WTC11 (cell line): ENCODE results near the gene GH1. TPM values are rescaled to one million over a fixed set of nuclear protein-coding genes. Genes with fewer than 3 reads are reported as not detected.
"Not testable (repeated sequence)": the region's sequence is repeated elsewhere in the genome, so short reads cannot be mapped to it uniquely, and the experiment has no call there.

ENCODE experiments used
- ATAC-seq: fragments of 200-7000 bp; cut with Tn5 transposase; 2 replicates; pipeline ENCODE4 v1.10.0; 2021; ENCODE audit warnings: mild to moderate bottlenecking, moderate library complexity
- CTCF ChIA-PET: fragments of 300-600 bp; sonication (Branson Sonifier 250); formaldehyde crosslinking; loops from one replicate; lab custom pipeline; 2021; ENCODE audit warnings: antibody characterized with exemption; lab: Charles Lee
- POLR2A ChIA-PET: fragments of 350-600 bp; sonication (Branson Sonifier 250); formaldehyde crosslinking; loops from one replicate; lab custom pipeline; 2021; ENCODE audit warnings: antibody characterized with exemption; lab: Charles Lee
- DNase-seq: peaks from one replicate; pipeline ENCODE4 v3.0.0; 2021; ENCODE audit warnings: low spot score
- H3K27ac Mint-ChIP-seq: 2 replicates; pipeline ENCODE4 v1.8.0; 2021; ENCODE audit warnings: mixed read lengths
- H3K27me3 Mint-ChIP-seq: 2 replicates; pipeline ENCODE4 v1.8.0; 2021; ENCODE audit warnings: low read depth, mild to moderate bottlenecking, moderate library complexity, mixed read lengths
- H3K36me3 Mint-ChIP-seq: 2 replicates; pipeline ENCODE4 v1.8.0; 2021; ENCODE audit warnings: mixed read lengths
- H3K4me1 Mint-ChIP-seq: 2 replicates; pipeline ENCODE4 v1.8.0; 2022; ENCODE audit warnings: mixed read lengths
- H3K4me3 Mint-ChIP-seq: 2 replicates; pipeline ENCODE4 v1.8.0; 2021; ENCODE audit warnings: mild to moderate bottlenecking, moderate library complexity, mixed read lengths
- H3K9me3 Mint-ChIP-seq: 2 replicates; pipeline ENCODE4 v1.8.0; 2021; ENCODE audit warnings: mixed read lengths
- ATF1 ChIP-seq: sonication (generic); formaldehyde crosslinking; IDR thresholded peaks from 2 replicates; pipeline ENCODE4 v1.8.1; 2023; ENCODE audit warnings: mild to moderate bottlenecking, moderate library complexity, missing genetic modification reagents
- CREM ChIP-seq: sonication (generic); formaldehyde crosslinking; IDR thresholded peaks from 2 replicates; pipeline ENCODE4 v1.8.1; 2022; ENCODE audit warnings: mild to moderate bottlenecking, missing genetic modification reagents, moderate library complexity
- JUN ChIP-seq: sonication (generic); formaldehyde crosslinking; IDR thresholded peaks from 2 replicates; pipeline ENCODE4 v1.8.0; 2023; ENCODE audit warnings: mild to moderate bottlenecking, missing genetic modification reagents
- NR3C1 ChIP-seq: sonication (generic); formaldehyde crosslinking; conservative IDR thresholded peaks from 2 replicates; pipeline ENCODE4 v1.8.1; 2023; ENCODE audit warnings: low read depth, mild to moderate bottlenecking, missing genetic modification reagents
- TEAD4 ChIP-seq: sonication (generic); formaldehyde crosslinking; IDR thresholded peaks from 2 replicates; pipeline ENCODE4 v1.8.0; 2022; ENCODE audit warnings: mild to moderate bottlenecking, missing genetic modification reagents
- ZNF138 ChIP-seq: sonication (generic); formaldehyde crosslinking; conservative IDR thresholded peaks from 2 replicates; pipeline ENCODE4 v1.8.1; 2022; ENCODE audit warnings: mild to moderate bottlenecking, moderate library complexity, missing genetic modification reagents
- ZNF416 ChIP-seq: fragments of 250-450 bp; sonication (Bioruptor Pico); IDR thresholded peaks from 2 replicates; pipeline ENCODE4 v1.9.0; 2021; ENCODE audit warnings: mild to moderate bottlenecking, inconsistent platforms
- total RNA-seq: library from RNA; stranded (reverse); gene quantifications from 3 replicates; pipeline ENCODE4 v1.2.3, GENCODE V29; 2021
- TF ChIP-seq, protein P1 (sequence below): sonication (generic); formaldehyde crosslinking; IDR thresholded peaks from 2 replicates; pipeline ENCODE4 v1.8.1; 2022; ENCODE audit warnings: low read depth, missing genetic modification reagents, borderline replicate concordance
- TF ChIP-seq, protein P2 (sequence below): sonication (generic); formaldehyde crosslinking; IDR thresholded peaks from 2 replicates; pipeline ENCODE4 v1.8.1; 2022; ENCODE audit warnings: low read depth, mild to moderate bottlenecking, moderate library complexity, missing genetic modification reagents, borderline replicate concordance
- TF ChIP-seq, protein P3 (sequence below): sonication (generic); formaldehyde crosslinking; IDR thresholded peaks from 2 replicates; pipeline ENCODE4 v1.8.0; 2022; ENCODE audit warnings: mild to moderate bottlenecking, missing genetic modification reagents
- TF ChIP-seq, protein P4 (sequence below): sonication (generic); formaldehyde crosslinking; IDR thresholded peaks from 2 replicates; pipeline ENCODE4 v1.8.1; 2022; ENCODE audit warnings: mild to moderate bottlenecking, moderate library complexity, missing genetic modification reagents
- TF ChIP-seq, protein P5 (sequence below): sonication (generic); formaldehyde crosslinking; IDR thresholded peaks from 2 replicates; pipeline ENCODE4 v1.8.0; 2022; ENCODE audit warnings: mild to moderate bottlenecking, missing genetic modification reagents
- TF ChIP-seq, protein P6 (sequence below): sonication (generic); formaldehyde crosslinking; IDR thresholded peaks from 2 replicates; pipeline ENCODE4 v1.8.0; 2023; ENCODE audit warnings: missing genetic modification reagents
- TF ChIP-seq, protein P7 (sequence below): fragments of 250-450 bp; sonication (Bioruptor Pico); conservative IDR thresholded peaks from 2 replicates; pipeline ENCODE4 v1.9.0; 2021; ENCODE audit warnings: mild to moderate bottlenecking

Gene GH1
- total RNA-seq, 1 experiment from 2014 or later, result not detected

DNA sequence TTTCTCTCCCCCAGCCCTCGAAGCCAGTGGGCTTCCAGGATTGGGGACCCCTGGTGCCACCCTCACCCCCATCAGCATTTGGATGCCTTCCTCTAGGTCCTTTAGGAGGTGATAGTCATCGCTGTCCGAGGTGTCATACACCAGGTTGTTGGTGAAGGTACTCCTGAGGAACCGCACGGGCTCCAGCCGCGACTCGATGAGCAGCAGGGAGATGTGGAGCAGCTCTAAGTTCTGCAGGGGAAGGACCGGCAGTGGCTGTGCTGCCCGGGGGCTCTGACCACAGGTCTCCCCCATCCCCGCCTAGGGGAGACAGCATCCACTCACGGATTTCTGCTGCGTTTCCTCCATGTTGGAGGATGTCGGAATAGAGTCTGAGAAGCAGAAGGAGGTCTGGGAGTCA lies 8.5 kb downstream of the GH1 start:
- POLR2A ChIA-PET, result no interaction called here
- H3K27me3 Mint-ChIP-seq, result peaks cover 3% of the 10 kb centered on the region; the same call in 1 of the 2 replicates
- no peak for ATAC-seq
- CTCF ChIA-PET, result interaction anchor here (1.0 to 4.3 kb wide), 15 partner anchors 9 to 372 kb away, joined by 3 to 43 read pairs (median 15); partner anchors contain the start of genes GH1 and GH2
- TF ChIP-seq, protein P1, sequence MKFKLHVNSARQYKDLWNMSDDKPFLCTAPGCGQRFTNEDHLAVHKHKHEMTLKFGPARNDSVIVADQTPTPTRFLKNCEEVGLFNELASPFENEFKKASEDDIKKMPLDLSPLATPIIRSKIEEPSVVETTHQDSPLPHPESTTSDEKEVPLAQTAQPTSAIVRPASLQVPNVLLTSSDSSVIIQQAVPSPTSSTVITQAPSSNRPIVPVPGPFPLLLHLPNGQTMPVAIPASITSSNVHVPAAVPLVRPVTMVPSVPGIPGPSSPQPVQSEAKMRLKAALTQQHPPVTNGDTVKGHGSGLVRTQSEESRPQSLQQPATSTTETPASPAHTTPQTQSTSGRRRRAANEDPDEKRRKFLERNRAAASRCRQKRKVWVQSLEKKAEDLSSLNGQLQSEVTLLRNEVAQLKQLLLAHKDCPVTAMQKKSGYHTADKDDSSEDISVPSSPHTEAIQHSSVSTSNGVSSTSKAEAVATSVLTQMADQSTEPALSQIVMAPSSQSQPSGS (CRISPR knock-in tag), result no peak
- TF ChIP-seq, protein P2, sequence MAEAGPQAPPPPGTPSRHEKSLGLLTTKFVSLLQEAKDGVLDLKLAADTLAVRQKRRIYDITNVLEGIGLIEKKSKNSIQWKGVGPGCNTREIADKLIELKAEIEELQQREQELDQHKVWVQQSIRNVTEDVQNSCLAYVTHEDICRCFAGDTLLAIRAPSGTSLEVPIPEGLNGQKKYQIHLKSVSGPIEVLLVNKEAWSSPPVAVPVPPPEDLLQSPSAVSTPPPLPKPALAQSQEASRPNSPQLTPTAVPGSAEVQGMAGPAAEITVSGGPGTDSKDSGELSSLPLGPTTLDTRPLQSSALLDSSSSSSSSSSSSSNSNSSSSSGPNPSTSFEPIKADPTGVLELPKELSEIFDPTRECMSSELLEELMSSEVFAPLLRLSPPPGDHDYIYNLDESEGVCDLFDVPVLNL (CRISPR knock-in tag), result no peak
- TF ChIP-seq TEAD4 (no peak), CREM (no peak), NR3C1 (CRISPR knock-in tag) (no peak), JUN (CRISPR knock-in tag) (no peak), ZNF138 (CRISPR knock-in tag) (no peak), ZNF416 (CRISPR knock-in tag) (no peak), ATF1 (CRISPR knock-in tag) (no peak)
- TF ChIP-seq, protein P3, sequence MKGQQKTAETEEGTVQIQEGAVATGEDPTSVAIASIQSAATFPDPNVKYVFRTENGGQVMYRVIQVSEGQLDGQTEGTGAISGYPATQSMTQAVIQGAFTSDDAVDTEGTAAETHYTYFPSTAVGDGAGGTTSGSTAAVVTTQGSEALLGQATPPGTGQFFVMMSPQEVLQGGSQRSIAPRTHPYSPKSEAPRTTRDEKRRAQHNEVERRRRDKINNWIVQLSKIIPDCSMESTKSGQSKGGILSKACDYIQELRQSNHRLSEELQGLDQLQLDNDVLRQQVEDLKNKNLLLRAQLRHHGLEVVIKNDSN (CRISPR knock-in tag), result no peak
- TF ChIP-seq, protein P4, sequence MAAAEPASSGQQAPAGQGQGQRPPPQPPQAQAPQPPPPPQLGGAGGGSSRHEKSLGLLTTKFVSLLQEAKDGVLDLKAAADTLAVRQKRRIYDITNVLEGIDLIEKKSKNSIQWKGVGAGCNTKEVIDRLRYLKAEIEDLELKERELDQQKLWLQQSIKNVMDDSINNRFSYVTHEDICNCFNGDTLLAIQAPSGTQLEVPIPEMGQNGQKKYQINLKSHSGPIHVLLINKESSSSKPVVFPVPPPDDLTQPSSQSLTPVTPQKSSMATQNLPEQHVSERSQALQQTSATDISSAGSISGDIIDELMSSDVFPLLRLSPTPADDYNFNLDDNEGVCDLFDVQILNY, result no peak
- TF ChIP-seq, protein P5, sequence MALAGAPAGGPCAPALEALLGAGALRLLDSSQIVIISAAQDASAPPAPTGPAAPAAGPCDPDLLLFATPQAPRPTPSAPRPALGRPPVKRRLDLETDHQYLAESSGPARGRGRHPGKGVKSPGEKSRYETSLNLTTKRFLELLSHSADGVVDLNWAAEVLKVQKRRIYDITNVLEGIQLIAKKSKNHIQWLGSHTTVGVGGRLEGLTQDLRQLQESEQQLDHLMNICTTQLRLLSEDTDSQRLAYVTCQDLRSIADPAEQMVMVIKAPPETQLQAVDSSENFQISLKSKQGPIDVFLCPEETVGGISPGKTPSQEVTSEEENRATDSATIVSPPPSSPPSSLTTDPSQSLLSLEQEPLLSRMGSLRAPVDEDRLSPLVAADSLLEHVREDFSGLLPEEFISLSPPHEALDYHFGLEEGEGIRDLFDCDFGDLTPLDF (CRISPR knock-in tag), result no peak
- TF ChIP-seq, protein P6, sequence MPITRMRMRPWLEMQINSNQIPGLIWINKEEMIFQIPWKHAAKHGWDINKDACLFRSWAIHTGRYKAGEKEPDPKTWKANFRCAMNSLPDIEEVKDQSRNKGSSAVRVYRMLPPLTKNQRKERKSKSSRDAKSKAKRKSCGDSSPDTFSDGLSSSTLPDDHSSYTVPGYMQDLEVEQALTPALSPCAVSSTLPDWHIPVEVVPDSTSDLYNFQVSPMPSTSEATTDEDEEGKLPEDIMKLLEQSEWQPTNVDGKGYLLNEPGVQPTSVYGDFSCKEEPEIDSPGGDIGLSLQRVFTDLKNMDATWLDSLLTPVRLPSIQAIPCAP, result no peak
- TF ChIP-seq, protein P7, sequence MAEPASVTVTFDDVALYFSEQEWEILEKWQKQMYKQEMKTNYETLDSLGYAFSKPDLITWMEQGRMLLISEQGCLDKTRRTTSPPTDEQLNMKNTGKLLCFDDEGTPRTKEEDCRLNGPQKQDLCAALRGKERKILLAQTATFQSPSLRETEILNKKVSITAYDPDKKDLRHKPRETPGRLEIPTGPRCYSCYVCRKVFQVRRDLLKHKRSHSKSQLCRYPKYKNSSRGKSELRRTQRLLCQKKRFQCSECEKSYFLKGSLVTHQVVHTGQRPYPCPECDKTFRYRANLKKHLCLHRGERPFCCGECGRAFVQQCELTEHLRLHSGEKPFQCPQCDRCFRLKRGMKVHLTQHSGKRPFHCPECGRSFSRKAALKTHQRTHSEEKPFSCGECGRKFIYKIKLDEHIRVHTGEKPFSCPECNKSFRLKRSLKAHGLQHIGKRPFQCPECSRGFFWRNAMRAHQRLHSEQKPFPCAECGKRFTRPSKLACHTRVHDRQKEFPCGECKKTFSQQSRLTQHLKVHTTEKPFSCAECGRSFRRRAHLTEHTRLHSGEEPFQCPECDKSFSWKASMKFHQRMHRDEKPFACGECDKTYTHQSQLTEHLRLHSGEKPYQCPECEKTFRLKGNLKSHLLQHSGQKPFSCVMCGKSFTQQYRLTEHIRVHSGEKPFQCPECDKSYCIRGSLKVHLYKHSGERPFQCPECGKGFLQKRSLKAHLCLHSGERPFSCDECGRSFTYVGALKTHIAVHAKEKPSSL (CRISPR knock-in tag), result no peak
- TF ChIP-seq, all 79 proteins: peak for 0
- H3K4me1 Mint-ChIP-seq, result peaks cover 21% of the 10 kb centered on the region
- no peak overlapping the region for H3K27ac Mint-ChIP-seq
- no peak overlapping the region for H3K4me3 Mint-ChIP-seq
- no peaks in the 10 kb centered on the region for H3K9me3 Mint-ChIP-seq
- H3K36me3 Mint-ChIP-seq, result no peaks in the 10 kb centered on the region
- no peak for DNase-seq

DNA sequence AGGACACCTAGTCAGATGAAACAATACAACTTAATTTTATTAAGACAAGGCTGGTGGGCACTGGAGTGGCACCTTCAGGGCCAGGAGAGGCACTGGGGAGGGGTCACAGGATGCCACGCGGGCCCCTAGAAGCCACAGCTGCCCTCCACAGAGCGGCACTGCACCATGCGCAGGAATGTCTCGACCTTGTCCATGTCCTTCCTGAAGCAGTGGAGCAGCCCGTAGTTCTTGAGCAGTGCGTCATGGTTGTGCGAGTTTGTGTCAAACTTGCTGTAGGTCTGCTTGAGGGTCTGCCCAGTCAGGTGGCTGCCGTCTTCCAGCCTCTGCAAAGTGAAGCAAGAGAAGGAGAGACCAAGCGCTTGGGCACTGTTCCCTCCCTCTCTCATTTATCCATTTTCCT lies 9.1 kb downstream of the GH1 start:
- CTCF ChIA-PET, DNase-seq, H3K27ac Mint-ChIP-seq, ATAC-seq, H3K36me3 Mint-ChIP-seq, H3K4me3 Mint-ChIP-seq, H3K27me3 Mint-ChIP-seq, POLR2A ChIA-PET, H3K9me3 Mint-ChIP-seq: not testable (repeated sequence)
- H3K4me1 Mint-ChIP-seq, result peaks cover 21% of the 10 kb centered on the region
